ENCODE results near the gene CKM.

GRCh38 chr19:45294291-45295029, 28.2 kb downstream of the CKM start:
- TF ChIP-seq CTCF (IDR thresholded peaks at IDR 0.05; ENCODE audit: borderline replicate concordance, extremely low read depth, low read length, poor library complexity, severe bottlenecking) (no peak), EZH2 (IDR thresholded peaks at IDR 0.05; ENCODE audit: borderline replicate concordance, low read depth, low read length, severe bottlenecking) (no peak)
